Nephron (organoid): Measurements from ENCODE around the gene STEAP1B.

Experiments
- H3K27ac Mint-ChIP-seq, 3 experiments: 2 replicates each; pipeline ENCODE4 v1.8.0; 2020; ENCODE audit warnings: mixed read lengths in 3 of 3, mild to moderate bottlenecking in 2 of 3, moderate library complexity in 1 of 3
- H3K27me3 Mint-ChIP-seq: 2 replicates; pipeline ENCODE4 v1.8.0; 2021; ENCODE audit warnings: low read depth, mild to moderate bottlenecking, moderate library complexity, mixed read lengths
- H3K36me3 Mint-ChIP-seq: 2 replicates; pipeline ENCODE4 v1.8.0; 2020; ENCODE audit warnings: low read depth, mixed read lengths
- H3K4me1 Mint-ChIP-seq: 2 replicates; pipeline ENCODE4 v1.8.0; 2020; ENCODE audit warnings: mixed read lengths
- H3K4me3 Mint-ChIP-seq, 3 experiments: 2 replicates each; pipeline ENCODE4 v1.8.0; 2020; ENCODE audit warnings: mild to moderate bottlenecking in 3 of 3, mixed read lengths in 3 of 3, moderate library complexity in 2 of 3
- H3K9me3 Mint-ChIP-seq: 2 replicates; pipeline ENCODE4 v1.8.0; 2020; ENCODE audit warnings: mixed read lengths
- TF ChIP-seq, protein P1 (sequence below), 3 experiments: fragments of 200-600 bp; sonication (generic); IDR thresholded peaks; one replicate each; pipeline ENCODE4 v1.5.0; 2021; ENCODE audit warnings: antibody characterized with exemption in 3 of 3; ENCODE audit not compliant: unreplicated experiment in 3 of 3

STEAP1B gene

DNA sequence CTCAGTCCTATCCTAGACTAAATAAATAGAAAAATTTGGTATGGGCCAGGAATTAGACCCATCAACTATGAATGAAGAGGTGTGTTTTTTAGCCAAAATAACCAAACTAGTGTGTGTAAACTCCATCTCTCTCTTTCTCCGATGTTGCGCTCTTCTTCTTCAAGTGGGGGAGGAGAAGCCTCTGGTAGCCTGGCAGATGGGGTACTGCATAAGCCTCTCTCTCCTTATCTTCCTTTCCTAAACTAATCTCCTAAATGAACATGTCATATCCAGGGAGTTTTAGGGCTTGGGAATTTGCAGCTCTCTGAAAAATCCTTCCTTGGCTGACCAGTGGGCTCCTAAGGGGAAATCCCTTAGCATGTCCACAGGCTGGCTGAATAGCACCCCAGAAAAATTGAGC, 86.8 kb downstream of the STEAP1B start:
- no peak overlapping the region for H3K4me3 Mint-ChIP-seq
- TF ChIP-seq, protein P1, sequence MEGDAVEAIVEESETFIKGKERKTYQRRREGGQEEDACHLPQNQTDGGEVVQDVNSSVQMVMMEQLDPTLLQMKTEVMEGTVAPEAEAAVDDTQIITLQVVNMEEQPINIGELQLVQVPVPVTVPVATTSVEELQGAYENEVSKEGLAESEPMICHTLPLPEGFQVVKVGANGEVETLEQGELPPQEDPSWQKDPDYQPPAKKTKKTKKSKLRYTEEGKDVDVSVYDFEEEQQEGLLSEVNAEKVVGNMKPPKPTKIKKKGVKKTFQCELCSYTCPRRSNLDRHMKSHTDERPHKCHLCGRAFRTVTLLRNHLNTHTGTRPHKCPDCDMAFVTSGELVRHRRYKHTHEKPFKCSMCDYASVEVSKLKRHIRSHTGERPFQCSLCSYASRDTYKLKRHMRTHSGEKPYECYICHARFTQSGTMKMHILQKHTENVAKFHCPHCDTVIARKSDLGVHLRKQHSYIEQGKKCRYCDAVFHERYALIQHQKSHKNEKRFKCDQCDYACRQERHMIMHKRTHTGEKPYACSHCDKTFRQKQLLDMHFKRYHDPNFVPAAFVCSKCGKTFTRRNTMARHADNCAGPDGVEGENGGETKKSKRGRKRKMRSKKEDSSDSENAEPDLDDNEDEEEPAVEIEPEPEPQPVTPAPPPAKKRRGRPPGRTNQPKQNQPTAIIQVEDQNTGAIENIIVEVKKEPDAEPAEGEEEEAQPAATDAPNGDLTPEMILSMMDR (IDR thresholded peaks at IDR 0.05; ENCODE audit: unreplicated experiment in 3 of 3), result no peak
- no peaks in the 10 kb centered on the region for H3K9me3 Mint-ChIP-seq
- H3K36me3 Mint-ChIP-seq, result no peaks in the 10 kb centered on the region
- peaks cover 16% of the 10 kb centered on the region for H3K4me1 Mint-ChIP-seq
- H3K27ac Mint-ChIP-seq, result no peak overlapping the region
- H3K27me3 Mint-ChIP-seq, result peaks cover 11% of the 10 kb centered on the region

DNA sequence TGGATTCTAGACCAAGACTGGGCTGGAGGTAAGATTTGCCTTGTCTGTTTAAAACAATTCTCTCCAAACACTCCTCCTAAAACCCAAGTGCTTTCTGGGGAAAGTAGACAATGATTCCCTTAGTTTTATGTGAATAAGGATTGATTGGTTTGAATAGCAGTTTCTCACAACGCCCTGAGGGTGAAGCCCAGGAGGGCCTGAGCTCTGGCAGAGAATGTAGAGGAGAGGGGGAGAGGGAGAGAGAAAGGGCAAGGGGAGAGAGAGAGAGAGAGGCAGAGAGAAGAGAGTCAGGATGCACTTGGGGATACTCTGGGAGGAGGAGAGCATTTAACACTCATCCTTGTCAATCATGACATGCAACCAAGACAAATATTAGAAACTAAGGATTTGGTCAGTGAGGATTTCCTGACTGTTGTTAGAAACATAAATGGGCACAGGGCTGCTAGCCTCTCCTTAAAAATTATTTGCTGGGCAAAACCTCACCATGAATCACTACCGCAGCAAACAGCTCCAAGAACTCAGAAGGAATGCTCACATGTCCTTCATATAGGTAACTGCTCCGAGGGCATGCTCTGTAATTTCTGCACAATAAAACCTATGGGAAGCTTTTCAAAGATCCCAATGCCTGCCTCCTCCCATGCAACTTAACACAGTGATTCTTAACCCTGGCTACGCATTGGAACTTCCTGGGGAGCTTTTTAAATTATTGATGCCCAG, 87.9 kb downstream of the STEAP1B start:
- Mint-ChIP-seq H3K36me3 (no peaks in the 10 kb centered on the region), H3K4me3 (no peak overlapping the region), H3K27ac (no peak overlapping the region), H3K27me3 (peaks cover 11% of the 10 kb centered on the region), H3K9me3 (no peaks in the 10 kb centered on the region), H3K4me1 (peaks cover 8% of the 10 kb centered on the region)
- TF ChIP-seq, protein P1 (IDR thresholded peaks at IDR 0.05; ENCODE audit: unreplicated experiment in 3 of 3), result no peak

DNA sequence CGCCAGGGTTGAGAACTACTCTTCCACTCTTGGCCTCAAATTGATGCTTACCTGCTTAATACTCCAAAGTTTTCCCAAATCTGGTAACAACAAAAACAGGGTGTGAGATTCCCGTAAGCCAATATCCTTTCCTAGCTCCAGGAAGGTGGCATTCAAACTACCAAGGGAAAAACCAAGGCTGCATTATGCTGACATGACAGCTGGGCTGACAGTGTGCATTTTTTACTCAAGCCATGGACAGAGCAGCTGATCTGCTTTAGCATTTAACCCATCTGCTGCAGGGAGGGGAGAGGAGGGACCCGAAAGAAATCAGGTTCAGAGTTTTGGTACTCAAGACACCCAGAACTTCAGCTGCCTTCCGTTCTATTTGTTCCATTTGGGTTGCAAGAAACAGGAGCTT, 93.3 kb downstream of the STEAP1B start:
- Mint-ChIP-seq H3K36me3 (no peaks in the 10 kb centered on the region), H3K4me1 (peaks cover 11% of the 10 kb centered on the region), H3K27me3 (no peaks in the 10 kb centered on the region), H3K4me3 (no peak overlapping the region), H3K9me3 (no peaks in the 10 kb centered on the region), H3K27ac (peak overlapping the region in 1 of 3 experiments; percentile 32)
- TF ChIP-seq, protein P1 (IDR thresholded peaks at IDR 0.05; ENCODE audit: unreplicated experiment in 3 of 3), result no peak

DNA sequence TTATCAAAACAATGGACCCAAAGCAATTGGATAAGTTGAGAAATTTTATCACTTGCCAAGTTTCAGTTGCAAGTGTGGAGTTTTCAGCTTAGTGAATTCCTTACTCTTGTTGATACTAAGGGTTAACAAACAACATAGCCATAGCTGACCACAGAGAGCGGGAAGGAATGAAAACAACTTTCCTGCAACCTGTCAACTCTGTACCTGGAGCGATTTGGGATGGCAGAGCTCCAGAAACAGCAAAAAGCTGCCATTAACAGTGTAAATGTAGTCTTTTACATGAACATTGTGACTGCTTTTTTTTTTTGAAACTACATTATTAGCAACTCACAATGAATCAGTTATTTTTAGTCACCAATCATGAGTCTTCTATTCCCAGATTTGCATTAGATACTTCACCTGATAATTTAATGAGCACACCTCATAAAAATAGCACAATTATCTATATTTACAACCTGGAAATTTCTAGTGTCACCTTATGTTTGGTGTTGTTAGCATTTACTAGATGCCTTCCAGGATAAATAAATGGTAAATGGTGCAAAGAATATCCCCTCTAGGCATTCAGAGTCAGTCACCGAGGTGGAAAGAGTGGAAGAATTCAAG, 95.5 kb downstream of the STEAP1B start:
- TF ChIP-seq, protein P1 (IDR thresholded peaks at IDR 0.05; ENCODE audit: unreplicated experiment in 3 of 3), result no peak
- Mint-ChIP-seq H3K27ac (no peak overlapping the region), H3K4me3 (no peak overlapping the region), H3K9me3 (no peaks in the 10 kb centered on the region), H3K27me3 (no peaks in the 10 kb centered on the region), H3K4me1 (peaks cover 11% of the 10 kb centered on the region), H3K36me3 (no peaks in the 10 kb centered on the region)

DNA sequence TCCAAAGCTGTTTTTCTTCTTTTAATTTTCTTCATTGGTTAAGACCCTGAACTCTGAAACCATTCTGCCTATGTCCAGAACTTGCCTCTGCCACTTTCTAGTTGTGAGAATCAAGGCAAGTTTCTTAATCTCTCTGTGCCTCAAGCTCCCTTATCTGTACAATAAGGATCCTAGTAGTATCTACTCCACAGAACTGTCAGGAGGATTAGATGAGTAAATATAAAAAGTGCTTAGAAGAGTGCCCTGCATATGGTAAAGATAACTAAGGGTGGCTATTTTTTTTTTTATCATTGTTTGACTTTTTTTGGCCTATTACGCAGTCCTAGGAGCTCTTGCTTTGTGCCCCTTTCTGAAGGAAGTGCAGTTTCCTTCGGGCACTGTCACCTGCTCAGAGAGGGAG, 96.6 kb downstream of the STEAP1B start:
- TF ChIP-seq, protein P1 (IDR thresholded peaks at IDR 0.05; ENCODE audit: unreplicated experiment in 3 of 3), result no peak
- Mint-ChIP-seq H3K4me3 (no peak overlapping the region), H3K4me1 (peaks cover 11% of the 10 kb centered on the region), H3K27ac (no peak overlapping the region), H3K36me3 (no peaks in the 10 kb centered on the region), H3K27me3 (peaks cover 5% of the 10 kb centered on the region), H3K9me3 (no peaks in the 10 kb centered on the region)

DNA sequence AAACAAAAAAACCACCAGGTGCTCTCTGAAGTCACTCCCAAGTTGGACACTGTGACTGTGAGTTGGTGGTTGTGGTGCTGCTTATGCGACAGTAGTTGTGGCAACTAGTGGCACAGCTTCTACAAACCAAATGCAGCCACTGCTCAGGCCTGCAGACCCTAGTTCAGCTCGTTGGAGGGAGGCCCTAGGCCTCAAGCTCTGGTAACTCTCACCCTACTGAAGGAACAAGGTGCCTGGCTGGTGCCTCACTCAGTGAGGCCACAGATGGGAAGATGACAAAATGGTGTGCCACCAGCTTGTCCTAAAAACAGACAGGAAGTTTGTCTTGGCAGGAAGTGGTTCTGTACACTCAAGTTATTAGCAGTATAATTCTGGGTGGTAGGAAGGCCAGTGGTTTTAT, 97.7 kb downstream of the STEAP1B start:
- no peak overlapping the region for H3K4me3 Mint-ChIP-seq
- no peaks in the 10 kb centered on the region for H3K36me3 Mint-ChIP-seq
- peaks cover 15% of the 10 kb centered on the region for H3K4me1 Mint-ChIP-seq
- peaks cover 6% of the 10 kb centered on the region for H3K27me3 Mint-ChIP-seq
- no peaks in the 10 kb centered on the region for H3K9me3 Mint-ChIP-seq
- H3K27ac Mint-ChIP-seq, result no peak overlapping the region
- TF ChIP-seq, protein P1 (IDR thresholded peaks at IDR 0.05; ENCODE audit: unreplicated experiment in 3 of 3), result no peak
